ENCODE measurements around the gene DDX31.

Gene DDX31

DNA sequence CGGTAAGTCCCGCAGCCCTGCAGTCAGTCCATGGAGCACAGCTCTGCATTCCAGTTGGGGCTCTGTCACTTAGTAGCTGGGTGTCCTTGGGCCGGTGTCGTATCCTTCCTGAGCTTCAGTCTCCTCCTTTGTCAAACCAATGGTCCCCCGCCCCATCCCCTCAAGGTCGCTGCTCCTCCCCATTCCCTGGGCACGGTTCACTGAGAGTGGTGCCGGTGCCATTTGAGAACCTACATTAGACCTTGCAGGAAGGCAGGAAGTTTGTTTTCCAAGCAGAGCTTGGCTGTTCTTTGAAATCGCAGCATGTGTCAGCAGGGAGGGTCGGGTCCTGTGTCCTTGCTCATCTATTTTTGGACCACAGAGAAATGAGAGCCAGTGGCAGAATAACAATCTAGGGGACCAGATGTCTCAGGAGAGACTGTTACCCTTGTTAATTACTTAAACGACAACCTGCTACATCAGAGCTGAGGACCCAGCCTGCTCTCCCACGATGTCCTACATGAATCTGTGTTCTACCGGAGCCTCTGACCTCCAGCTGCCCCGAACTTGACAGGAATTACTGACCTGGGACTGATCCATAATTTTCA lies 109.1 kb downstream of the DDX31 start:
- no peak for TF ChIP-seq FOXP2 (optimal IDR thresholded peaks at IDR 0.05; ENCODE audit: borderline replicate concordance, extremely low read depth, extremely low read length, insufficient read depth)
- TF ChIP-seq TAF1 (IDR thresholded peaks at IDR 0.05; ENCODE audit: borderline replicate concordance, insufficient read depth, low read length) = no peak
- no peak for TF ChIP-seq SIN3A (IDR thresholded peaks at IDR 0.05; ENCODE audit: borderline replicate concordance, insufficient read depth, low read length)

DNA sequence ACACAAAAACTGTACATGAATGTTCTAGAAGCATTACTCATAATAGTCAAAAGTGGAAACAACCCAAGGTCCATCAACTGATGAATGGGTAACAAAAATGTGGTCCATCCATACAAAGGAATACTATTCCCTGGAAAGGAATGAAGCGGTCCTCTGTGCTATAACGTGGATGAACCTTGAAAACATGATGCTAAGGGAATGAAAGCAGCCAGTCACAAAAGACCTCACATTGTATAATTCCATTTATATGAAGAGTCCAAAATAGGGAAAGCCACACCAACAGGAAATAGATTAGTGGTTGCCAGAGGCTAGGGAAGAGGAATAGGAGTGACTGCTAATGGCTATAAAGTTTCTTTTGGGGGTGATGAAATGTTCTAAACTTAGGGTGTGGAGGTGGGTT lies 110.1 kb downstream of the DDX31 start:
- TF ChIP-seq POLR2AphosphoS5 (IDR thresholded peaks at IDR 0.05; ENCODE audit: low read depth, low read length) (no peak), TAF1 (IDR thresholded peaks at IDR 0.05; ENCODE audit: borderline replicate concordance, insufficient read depth, low read length) (no peak), FOXP2 (optimal IDR thresholded peaks at IDR 0.05; ENCODE audit: borderline replicate concordance, extremely low read depth, extremely low read length, insufficient read depth) (no peak), SIN3A (IDR thresholded peaks at IDR 0.05; ENCODE audit: borderline replicate concordance, insufficient read depth, low read length) (no peak)
- TF ChIP-seq, protein P1, sequence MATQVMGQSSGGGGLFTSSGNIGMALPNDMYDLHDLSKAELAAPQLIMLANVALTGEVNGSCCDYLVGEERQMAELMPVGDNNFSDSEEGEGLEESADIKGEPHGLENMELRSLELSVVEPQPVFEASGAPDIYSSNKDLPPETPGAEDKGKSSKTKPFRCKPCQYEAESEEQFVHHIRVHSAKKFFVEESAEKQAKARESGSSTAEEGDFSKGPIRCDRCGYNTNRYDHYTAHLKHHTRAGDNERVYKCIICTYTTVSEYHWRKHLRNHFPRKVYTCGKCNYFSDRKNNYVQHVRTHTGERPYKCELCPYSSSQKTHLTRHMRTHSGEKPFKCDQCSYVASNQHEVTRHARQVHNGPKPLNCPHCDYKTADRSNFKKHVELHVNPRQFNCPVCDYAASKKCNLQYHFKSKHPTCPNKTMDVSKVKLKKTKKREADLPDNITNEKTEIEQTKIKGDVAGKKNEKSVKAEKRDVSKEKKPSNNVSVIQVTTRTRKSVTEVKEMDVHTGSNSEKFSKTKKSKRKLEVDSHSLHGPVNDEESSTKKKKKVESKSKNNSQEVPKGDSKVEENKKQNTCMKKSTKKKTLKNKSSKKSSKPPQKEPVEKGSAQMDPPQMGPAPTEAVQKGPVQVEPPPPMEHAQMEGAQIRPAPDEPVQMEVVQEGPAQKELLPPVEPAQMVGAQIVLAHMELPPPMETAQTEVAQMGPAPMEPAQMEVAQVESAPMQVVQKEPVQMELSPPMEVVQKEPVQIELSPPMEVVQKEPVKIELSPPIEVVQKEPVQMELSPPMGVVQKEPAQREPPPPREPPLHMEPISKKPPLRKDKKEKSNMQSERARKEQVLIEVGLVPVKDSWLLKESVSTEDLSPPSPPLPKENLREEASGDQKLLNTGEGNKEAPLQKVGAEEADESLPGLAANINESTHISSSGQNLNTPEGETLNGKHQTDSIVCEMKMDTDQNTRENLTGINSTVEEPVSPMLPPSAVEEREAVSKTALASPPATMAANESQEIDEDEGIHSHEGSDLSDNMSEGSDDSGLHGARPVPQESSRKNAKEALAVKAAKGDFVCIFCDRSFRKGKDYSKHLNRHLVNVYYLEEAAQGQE (IDR thresholded peaks at IDR 0.05; ENCODE audit: insufficient read depth in 1 of 2, low read depth in 2 of 2, low read length in 2 of 2) = no peak

DNA sequence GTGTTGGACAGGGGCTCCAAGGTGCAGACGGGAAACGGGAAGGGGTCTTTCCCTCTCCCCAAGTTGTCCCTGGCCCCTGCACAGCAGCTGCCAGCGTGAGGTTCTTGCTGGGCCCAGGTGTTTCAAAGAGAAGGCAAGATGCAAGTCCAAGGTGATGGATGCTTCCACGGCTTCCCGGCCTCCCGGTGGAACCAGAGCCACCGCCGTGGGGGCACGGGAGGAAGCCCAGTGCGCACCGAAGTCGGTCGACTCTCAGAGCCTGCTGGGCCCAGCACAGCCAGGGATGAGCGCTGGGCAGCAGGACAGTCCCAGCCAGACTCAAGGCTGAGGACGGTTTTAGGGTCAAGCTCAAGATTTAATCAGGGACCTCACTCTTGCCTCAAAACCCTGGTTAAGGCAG lies 112.6 kb downstream of the DDX31 start:
- TF ChIP-seq FOXP2 (optimal IDR thresholded peaks at IDR 0.05; ENCODE audit: borderline replicate concordance, extremely low read depth, extremely low read length, insufficient read depth) (no peak), TAF1 (IDR thresholded peaks at IDR 0.05; ENCODE audit: borderline replicate concordance, insufficient read depth, low read length) (no peak), SIN3A (IDR thresholded peaks at IDR 0.05; ENCODE audit: borderline replicate concordance, insufficient read depth, low read length) (no peak), POLR2AphosphoS5 (IDR thresholded peaks at IDR 0.05; ENCODE audit: low read depth, low read length) (no peak)
- TF ChIP-seq, protein P1 (IDR thresholded peaks at IDR 0.05; ENCODE audit: insufficient read depth in 1 of 2, low read depth in 2 of 2, low read length in 2 of 2) = no peak

DNA sequence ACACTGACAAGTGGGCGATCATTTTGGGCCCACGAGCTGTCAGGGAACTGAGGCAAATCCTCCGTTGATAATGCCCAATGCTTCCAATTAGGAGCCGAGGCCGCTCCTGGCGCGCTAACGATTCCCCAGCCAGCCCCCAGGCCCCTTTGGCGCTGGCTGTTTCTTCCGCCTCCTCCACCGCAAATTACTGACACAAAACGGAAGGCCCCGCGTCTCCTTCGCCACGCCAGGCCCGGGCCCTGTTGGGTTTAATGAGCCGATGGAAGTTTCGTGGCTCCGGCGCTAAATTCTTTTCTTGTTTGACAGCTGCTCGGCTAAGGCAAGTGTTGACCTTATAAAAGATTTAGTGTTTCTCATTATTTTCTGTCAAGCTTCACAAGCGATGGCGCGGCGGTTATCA lies 113.1 kb downstream of the DDX31 start:
- TF ChIP-seq SIN3A (IDR thresholded peaks at IDR 0.05; ENCODE audit: borderline replicate concordance, insufficient read depth, low read length) (no peak), FOXP2 (optimal IDR thresholded peaks at IDR 0.05; ENCODE audit: borderline replicate concordance, extremely low read depth, extremely low read length, insufficient read depth) (no peak), TAF1 (IDR thresholded peaks at IDR 0.05; ENCODE audit: borderline replicate concordance, insufficient read depth, low read length) (no peak), POLR2AphosphoS5 (IDR thresholded peaks at IDR 0.05; ENCODE audit: low read depth, low read length) (no peak)
- TF ChIP-seq, protein P1 (IDR thresholded peaks at IDR 0.05; ENCODE audit: insufficient read depth in 1 of 2, low read depth in 2 of 2, low read length in 2 of 2) = no peak

DNA sequence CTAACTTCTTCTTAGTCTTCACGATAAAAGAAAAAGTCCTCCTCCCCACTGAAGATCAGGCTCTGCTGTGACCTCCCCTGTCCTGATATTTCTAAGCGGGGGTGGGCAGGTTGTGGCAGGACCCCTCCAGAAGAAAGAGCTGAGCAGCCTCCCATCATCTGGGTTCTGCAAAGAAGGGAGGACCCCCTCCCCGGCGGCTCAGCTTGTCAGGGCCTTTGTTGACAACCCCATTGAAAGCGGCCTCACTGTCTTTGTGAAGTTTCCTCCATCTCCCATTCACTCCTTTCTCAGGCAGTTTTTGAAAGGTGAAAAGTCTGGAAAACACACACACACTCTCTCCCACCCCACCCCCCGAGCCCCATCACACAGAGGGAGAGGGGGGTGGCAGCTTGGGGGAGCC lies 113.5 kb downstream of the DDX31 start:
- TF ChIP-seq TAF1 (IDR thresholded peaks at IDR 0.05; ENCODE audit: borderline replicate concordance, insufficient read depth, low read length) = no peak
- TF ChIP-seq POLR2AphosphoS5 (IDR thresholded peaks at IDR 0.05; ENCODE audit: low read depth, low read length) = no peak
- TF ChIP-seq, protein P1 (IDR thresholded peaks at IDR 0.05; ENCODE audit: insufficient read depth in 1 of 2, low read depth in 2 of 2, low read length in 2 of 2) = no peak
- TF ChIP-seq FOXP2 (optimal IDR thresholded peaks at IDR 0.05; ENCODE audit: borderline replicate concordance, extremely low read depth, extremely low read length, insufficient read depth) = no peak
- no peak for TF ChIP-seq SIN3A (IDR thresholded peaks at IDR 0.05; ENCODE audit: borderline replicate concordance, insufficient read depth, low read length)
